ENCODE data around the gene CPB1.

GRCh38 chr3:148778926-148779325 lies 48.7 kb upstream of the CPB1 start:
- TF ChIP-seq CTCF (IDR thresholded peaks at IDR 0.05) = no peak
- no peak for TF ChIP-seq POLR2A (IDR thresholded peaks at IDR 0.05)

Measured in ovary (tissue), 3 donors.